GM19238 (cell line): ENCODE results near the gene EXD3.

Experiments
- DNase-seq: peaks from one replicate; pipeline ENCODE4 v3.0.0; 2011; ENCODE audit warnings: low spot score; ENCODE audit not compliant: insufficient read length

Gene EXD3

DNA sequence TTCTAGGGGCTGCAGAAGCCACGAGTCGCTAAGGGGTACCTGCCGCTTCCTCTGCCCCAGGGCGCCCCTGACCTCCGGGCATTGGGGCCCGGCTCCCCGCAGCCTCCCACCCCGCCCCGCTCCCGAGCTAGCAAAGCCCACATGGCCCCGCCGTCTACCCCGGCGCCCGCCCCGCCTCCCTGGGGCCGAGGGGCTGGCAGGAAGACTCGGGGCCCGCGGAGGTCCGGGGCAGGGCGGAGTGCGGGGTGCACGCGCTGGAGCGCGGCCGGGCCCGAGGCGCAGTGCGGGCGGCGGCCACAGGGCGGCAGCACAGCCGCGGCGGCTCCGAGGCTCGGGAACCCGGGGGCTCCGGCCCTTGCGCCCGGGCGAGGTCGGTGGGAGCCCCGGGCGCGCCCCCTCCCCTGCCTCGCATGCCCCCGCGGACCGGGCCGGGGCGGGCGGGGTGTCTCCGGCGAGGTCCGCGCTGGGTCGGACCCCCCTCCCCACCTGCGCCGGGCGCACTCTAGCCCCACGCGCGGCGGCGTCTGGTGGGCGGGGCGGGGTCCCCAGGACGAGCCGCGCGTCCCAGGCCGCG lies 127.6 kb downstream of the EXD3 start:
- peak; percentile 94 for DNase-seq

DNA sequence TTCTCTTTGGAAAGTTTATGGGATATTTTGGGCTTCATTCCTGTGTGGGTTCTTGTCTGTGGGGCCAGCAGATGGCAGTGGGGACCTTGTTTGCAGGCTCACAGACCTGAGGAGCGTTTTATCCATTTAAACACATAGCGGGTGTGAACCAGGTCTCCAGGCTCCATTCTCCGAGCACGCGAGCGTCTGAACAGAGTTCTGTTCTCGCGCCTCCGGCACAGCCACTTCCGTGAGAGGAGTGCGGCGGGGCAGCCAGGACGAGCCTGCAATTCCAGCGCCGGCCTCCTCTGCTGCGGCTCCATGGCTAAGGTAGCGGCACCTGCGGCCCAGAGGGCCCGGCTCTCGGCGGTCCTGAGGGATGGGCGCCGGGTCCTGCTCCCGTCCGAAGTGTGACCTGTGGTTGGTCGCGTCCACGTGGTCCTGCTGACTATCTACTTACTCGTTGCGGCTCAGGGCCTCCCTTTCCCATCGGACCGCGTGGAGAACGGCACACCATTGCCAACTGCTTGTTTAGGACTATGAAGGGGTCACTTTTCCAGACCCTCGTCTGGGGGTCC lies 128.2 kb downstream of the EXD3 start:
- DNase-seq = no peak

DNA sequence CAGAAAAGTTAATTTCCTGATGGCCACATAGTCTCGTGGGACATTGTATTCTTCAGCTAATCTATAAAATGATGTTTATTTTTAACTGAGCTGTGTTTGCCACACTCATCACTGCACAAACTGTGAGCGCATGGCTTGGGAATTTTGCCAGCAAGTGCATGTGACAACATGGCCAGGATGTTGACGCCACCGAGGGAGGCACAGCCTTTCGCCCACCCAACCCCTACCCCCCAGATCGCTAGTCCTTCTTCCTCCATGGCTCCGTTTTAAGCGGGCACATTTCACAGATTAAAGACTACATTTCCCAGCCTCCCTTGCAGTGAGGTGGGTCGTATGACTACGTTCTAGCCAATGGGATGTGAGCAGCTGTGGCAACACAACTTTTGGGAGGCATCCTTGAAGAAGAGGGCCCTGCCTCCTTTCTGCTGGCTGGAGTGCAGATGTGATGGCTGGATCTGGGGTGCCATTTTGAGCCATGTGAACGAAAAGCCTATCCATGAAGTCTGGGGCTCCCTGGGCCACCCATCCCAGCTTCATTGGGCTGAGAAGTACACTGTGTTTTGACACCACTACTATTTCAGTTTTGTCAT lies 128.8 kb downstream of the EXD3 start:
- DNase-seq = no peak

DNA sequence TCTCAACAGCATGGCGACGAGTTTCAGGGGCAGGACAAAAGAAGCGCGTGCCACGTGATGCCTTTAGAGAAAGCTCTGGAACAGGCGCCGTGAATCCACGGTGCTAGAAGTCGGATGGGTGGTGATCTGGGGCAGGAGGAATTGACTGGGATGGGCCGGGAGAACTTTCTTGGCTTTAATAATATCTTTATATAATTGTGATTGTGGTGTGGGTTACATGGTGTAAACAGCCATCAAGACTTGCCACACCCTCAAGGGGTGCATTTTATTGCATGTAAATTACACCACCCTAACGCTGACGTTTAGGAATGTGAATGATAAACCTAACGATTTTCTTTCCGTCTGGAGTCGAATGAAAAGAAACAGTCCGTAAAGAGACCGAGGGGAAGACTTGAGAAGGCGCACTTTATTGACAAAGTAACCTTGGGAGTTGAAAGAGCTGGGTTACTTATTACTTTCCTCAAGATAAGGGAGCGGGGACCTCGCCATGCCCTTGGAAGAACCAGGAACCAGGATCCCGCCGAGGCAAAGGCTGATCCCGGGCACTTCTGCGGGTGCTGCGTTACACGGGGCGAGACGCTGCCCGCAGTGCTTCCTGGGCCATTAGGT lies 129.4 kb downstream of the EXD3 start:
- DNase-seq = no peak

DNA sequence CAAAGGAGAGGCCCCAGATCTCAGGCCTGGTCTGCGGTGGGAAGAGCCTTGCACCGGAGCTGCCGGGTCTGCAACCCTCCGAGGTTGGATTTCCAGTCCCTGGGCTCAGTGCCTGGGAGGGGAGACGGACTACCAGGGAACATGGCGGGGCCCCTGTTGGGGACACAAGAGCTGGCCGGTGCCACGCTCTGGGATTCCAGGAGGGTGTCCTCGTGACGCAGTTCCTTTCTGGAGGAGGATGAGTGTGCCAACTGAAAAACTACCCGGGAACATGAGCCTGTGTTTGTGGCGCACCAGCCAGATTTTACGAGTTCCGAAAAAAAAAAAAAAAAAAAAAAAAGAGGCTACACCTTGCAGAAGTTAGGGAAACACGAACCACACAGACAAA lies 129.9 kb downstream of the EXD3 start:
- no peak for DNase-seq

DNA sequence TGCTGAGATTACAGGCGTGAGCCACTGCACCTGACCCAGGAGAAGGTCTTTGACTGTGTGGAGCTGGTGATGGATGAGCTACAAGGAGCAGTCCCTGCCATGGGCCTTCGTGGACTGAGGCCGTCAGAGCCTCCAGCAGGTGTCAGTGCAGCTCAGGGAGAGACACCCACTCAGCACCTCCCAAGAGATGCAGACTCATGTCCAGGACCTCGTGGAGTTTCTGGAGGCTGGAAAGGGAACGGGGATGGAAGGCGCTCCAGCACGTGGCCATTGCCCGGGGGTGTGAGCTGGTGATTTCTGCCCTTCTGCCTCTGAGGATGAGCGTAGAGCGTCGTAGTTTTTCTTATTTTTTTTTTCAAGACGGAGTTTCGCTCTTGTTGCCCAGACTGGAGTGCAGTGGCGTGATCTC lies 136.0 kb downstream of the EXD3 start:
- no peak for DNase-seq

DNA sequence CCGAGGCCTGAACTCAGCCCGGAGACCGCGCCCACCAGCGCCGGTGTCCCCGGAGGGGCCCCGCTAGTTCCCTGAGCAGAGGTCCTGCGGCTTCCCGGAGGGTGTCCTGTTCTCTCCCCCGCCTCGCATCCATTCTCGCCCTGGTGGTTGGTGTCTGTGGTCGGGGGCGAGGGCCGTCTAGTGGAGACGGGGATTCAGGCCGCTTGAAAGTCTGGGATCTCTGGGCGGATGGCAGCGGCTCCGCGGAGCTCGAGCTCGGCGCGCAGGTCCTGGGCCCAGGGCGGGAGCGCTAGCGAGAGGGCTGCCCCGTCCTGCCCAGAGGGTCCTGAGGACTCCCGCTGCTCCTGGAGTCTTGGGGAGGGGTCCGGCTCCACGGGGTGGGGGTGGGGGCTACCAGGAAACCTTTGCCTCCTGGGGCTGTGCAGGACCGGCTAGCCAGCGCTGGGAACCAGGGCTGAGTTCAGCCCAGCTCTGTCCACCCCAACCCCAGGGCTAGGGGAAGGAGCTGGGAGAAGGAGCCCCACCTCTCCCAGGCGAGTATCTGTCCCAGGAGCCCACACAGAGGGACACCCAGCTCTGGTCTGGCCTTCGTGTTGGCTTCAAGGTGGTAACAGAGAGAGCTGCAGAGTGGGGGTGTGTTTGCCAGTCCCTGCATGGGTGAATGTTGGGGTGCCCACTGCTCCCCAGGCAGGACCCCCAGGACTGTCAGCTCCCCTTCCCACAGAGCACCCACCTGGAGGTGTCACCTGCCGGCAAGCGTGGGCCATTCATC lies 141.4 kb downstream of the EXD3 start:
- no peak for DNase-seq

DNA sequence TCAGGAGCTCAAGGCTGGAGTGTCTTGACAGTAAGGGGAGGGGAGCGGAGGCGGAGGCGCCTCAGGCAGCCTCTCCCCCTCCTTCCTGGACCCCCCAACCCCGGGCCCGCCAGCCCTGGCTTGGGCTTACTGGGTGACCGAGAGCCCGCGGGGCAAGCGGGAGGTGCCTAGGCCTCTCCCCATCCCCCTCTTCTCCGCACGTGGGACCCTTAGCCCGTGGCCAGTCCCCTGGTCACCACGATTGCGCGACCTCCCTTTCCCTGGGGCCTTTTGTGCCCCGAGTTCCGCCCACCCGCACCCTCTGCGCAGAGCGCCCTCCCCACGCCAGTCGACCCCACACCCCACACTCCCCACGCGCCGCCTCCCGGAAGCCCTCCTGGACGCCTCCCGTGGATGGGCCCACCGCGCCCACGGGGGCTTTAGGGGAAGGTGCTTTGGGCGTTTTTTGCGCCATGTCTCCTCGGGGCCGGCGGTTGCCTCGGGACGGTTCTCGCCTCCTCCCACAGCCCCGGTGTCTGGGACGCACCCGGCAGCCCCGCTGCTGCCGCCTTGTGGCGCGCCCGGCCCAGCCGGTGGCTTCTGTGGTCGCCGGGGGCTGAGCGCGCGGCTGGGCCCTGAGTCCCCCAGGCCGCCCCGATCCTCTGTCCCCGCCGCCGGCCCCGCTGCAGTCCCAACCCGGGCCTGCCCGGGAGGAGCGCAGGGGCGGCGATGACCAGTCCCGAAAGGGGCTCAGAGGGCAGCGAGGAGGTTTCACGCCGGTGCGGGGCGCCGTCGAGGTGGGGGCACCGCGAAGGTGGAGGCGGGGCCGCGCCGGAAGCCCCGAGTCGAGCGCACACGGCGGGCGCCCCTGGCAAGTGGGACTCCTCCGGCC lies 142.3 kb downstream of the EXD3 start:
- no peak for DNase-seq

DNA sequence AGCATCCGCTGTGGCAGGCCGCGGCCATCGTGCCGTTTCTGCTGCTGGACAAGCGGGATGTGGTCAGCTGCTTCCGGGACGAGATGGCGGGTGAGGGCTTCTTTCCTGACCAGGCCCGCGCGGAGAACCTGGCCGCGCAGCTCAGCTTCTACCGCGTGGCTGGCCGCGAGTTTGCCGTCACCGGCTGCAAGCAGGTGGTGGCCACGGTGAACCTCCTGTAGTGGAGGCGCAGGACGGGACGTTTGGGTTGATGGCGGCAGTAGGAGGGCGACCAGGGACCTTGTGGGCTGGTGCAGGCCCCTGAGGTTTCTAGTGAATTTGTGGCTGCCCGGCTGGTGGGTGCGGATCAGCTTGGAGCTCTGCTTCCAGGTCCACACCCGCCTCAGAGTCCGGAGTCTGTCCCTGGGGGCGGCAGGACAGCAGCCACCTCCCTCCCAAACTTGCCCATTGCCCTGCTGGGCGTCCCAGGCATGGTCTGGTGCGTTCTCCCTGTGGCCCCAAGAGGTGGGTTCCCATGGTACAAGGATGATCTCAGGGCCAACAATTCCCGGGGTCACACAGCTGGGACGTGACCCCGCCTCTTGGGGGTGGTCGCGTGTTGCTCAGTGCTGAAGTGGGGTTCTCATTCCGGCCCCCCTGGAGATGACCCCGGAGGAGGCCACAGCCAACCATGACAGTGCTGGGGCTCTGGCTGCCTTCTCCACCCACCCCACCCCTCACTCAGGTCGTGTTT lies 143.1 kb downstream of the EXD3 start:
- DNase-seq = no peak

DNA sequence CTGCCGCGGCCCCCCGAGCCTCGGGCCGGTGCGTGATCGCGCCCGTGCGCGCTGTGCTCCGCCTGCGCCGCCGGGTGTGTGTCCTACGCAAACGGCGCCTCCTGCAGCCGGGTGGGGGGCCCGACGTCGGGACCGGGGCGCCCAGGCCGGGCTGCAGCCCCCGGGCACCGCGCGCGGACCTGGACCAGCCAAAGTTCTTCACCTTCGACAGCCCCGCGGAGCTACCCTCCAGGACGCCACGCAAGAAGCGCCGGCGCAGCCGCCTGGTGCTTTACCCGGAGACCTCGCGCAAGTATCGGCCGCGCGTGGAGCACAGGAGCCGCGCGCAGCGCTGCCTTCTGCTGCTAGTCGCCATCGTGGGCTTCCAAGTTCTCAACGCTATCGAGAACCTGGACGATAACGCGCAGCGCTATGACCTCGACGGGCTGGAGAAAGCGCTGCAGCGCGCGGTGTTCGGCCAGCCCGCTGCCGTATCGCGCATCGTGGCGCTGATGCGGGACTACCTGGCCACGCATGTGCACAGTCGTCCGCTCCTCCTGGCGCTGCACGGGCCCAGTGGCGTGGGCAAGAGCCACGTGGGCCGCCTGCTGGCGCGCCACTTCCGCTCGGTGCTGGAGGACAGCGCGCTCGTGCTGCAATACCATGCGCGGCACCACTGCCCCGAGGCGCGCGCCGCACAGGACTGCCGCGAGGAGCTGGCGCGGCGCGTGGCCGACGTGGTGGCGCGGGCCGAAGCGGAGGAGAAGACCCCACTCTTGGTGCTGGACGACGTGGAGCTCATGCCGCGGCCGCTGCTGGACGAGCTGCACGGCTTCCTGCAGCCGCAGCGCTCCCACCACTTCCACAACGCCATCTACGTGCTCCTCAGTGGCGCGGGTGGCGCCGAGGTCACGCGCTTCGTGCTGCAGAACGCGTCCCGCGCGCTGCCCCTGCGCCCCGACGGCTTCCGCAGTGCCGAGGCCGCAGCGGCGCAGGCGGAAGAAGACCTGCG lies 143.9 kb downstream of the EXD3 start:
- DNase-seq = no peak

DNA sequence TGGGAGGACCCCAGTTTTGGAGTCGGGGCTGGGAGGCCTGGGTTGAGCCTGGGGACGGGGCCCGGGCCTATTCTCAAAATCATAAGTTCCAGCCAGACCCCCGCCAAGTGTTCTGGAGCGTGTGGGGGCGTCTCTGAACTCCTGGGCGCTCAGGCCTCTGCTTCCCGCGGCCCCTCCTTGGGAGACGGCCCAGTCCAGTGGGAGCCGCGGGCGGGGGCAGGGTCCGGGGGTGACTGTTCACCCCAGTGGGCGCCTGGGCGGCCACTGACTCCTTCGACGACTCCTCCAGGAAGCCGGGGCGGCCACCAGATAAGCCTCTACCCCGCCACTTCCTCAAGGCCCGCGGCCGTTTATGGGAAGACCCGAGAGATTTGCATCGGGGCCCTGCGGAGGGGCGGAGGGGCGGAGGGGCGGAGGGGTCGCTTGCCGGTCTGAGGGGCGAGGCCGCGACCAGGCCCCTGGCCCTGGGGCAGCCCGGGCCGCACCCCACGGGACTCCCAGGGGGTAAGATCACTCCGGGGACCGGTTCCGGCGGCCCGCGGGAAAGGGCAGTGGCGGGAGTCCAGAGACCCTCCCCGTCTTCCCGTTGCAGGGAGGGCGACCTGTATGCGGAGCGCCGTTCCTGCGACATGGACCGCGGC lies 144.8 kb downstream of the EXD3 start:
- no peak for DNase-seq

DNA sequence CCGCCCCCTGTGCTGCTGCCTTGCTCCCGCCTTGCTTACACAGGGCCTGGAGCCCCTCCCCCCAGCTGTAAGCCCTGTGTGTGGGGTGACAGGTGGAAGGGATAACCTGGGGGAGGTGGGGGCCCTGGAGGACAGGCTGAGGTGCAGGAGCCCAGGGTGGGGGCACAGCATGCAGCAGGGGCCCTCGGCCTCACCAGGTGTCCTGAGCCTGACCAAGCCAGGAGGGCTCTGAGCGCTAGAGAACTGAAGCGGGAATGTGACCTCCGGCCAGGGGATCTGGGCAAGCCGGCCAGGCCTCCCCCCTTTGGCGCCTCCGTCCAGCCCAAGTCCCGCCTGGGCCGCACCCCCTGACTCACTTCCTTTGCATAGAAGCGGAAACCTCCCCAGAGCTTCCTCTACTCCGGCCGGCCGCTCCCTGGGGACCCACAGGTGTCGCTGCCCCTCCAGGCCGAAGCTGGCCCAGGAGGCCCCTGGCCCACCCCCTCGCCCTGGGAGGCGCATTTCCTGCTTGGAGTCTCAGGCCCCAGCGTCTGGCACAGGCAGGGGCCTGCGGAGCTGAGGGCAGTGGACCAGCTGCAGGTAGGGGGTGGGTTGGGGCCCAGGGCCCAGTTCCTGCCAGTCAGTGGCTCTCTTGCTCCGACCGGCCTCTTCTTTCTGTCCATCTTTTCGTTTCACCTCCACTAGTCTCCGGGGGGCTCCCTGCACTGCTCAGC lies 145.5 kb downstream of the EXD3 start, which contains the start of gene TOR4A:
TSS of gene TOR4A (plus strand) at position 398 of the 713 bp plus-strand sequence. CDS start 964 bp downstream, outside the sequence.
- peak; percentile 96 for DNase-seq

DNA sequence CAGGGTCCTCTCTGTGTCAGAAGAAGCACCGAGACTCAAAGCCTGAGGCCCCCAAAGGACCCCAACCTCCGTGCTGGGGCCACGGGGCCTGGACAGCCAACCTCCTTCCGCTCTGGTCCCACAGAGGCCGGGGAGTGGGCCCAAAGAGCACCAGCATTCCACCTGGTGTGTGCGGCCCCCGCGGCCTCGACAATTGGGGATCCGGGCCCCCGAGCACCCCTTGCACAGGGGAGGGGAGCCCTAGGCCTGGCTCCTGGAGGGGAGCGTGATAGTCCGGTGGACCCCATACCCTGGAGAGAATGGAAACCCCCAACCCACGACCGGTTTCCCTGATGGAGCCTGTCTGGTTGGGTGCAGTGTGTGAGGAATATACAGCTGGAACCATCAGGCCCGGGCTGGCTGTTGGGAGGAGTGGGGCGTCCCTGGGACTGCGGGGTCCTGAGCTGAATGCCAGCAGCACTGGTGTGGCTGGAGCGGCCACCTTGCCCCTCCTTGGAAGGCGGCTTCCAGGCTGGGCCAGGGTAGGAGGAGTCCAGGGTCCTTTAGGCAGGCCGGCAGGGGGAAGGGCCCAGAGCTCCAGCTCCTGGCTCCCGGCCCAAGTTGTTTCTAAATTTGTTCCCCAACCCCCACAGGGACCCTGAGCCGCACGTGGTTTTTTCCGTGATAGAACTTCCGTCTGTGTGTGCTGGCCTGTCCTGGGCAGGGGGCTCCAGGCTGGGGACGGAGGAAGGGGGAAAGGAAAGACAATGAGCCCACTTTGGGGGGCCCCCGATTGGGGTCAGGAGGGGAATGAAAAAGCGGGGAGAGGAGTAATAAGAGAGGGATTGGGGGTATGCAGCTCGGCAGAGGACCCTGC lies 146.3 kb downstream of the EXD3 start:
- DNase-seq = no peak

DNA sequence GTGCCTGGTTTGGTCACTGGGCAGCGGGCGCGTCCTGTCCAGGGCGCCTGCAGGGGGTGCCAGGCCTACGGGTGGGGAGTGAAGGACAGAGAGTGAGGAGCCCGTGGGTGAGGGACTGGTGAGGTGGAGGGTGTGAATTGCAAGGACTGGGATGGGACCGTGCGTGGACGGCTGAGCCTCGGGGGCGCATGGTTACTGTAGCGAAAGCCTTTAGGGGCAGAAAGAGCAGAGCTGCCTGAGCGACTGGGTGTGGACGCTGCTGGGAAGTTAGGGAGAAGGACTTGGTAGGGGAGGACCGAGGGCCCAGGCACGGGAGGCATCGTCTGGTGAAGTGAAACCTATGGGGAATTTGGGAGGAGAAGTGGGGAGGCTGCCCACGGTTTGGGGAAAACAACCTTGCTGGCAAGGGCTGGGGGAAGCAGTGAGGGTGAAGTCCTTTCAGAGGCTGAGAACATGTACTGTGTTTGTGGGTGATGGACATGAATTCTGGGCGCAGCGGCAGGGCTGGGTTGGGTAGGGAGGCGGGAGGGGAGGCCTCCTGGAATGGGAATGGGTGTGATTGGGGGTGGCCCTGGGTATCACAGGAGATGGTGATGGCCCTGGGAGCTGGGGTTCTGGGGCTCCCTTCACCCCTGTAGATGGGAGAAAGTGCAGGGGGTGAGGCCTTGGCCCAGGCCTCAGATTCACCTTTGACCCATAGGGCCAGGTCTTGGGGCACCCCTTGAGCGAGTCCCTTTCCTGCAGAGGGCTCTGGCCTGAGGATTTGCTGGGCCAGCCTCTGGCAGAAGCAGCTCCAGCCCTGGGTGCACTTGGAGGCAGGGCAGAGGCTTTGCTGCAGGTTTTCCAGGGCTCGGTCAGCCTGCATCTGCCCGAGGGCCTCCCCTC lies 147.1 kb downstream of the EXD3 start:
- no peak for DNase-seq

DNA sequence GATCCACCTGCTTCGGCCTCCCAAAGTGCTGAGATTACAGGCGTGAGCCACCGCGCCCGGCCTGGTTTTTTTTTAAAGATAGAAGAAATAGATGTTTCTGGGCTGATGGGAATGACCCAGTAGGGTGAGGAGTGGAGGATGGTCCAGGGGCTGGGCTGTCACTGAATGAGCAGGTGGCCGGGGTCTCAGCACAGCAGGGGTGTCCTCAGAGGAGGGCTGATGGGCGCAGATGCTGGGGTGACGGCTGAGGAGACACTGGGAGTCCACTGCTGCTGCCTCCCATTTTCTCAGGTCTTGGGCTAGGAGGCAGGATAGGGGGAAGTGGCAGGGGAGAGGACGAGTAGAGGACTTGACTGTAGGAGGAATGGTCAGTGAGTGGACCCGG lies 147.8 kb downstream of the EXD3 start:
- DNase-seq = no peak
